B cell (primary cell): ENCODE data around the gene RASGRP4. TPM values are rescaled to one million over a fixed set of nuclear protein-coding genes. Genes with fewer than 3 reads are reported as not detected.

Source experiments
- ATAC-seq: fragments of 200-7000 bp; cut with Tn5 transposase; one replicate; pipeline ENCODE4 v1.10.0; 2021; ENCODE audit warnings: low read depth, mild to moderate bottlenecking, moderate number of reproducible peaks, moderate library complexity
- CTCF ChIA-PET: fragments of 350-600 bp; sonication (Branson Sonifier 250); formaldehyde crosslinking; loops from one replicate; lab custom pipeline; 2021; ENCODE audit warnings: antibody characterized with exemption, inconsistent platforms; lab: Charles Lee
- POLR2A ChIA-PET: fragments of 350-600 bp; sonication (Branson Sonifier 250); formaldehyde crosslinking; loops from one replicate; lab custom pipeline; 2021; ENCODE audit warnings: antibody characterized with exemption; lab: Charles Lee
- DNase-seq: peaks from one replicate; pipeline ENCODE4 v3.0.0; 2013
- H2AFZ ChIP-seq: 2 replicates; pipeline ENCODE4 v1.6.1; 2012; ENCODE audit warnings: mild to moderate bottlenecking, low read depth, low read length; ENCODE audit not compliant: insufficient read depth, poor library complexity, severe bottlenecking
- H3K27ac ChIP-seq, 2 donors: 1 replicate in 1 of 2; 2 replicates in 1 of 2; pipeline ENCODE4 v1.5.1; 2012 to 2013; ENCODE audit warnings: low read length in 2 of 2, mild to moderate bottlenecking in 2 of 2, moderate library complexity in 1 of 2
- H3K27me3 ChIP-seq, 4 experiments: fragments of 200-600 bp in 1 of 4; sonication (generic) in 1 of 4; replicated peaks in 1 of 4; 1 replicate in 2 of 4; 2 replicates in 2 of 4; pipeline versions ENCODE4 v1.6.1 to v1.7.0; 2013 to 2016; ENCODE audit warnings: low read length in 3 of 4, mild to moderate bottlenecking in 2 of 4, mixed read lengths in 1 of 4, moderate library complexity in 1 of 4; ENCODE audit not compliant: insufficient read depth in 4 of 4, control insufficient read depth in 3 of 4; ENCODE audit errors: control extremely low read depth in 1 of 4
- H3K36me3 ChIP-seq, 2 experiments: replicated peaks in 1 of 2; 1 replicate in 1 of 2; 2 replicates in 1 of 2; pipeline versions ENCODE4 v1.6.1 to v1.7.1; 2013; ENCODE audit warnings: low read length in 1 of 2; ENCODE audit not compliant: insufficient read depth in 2 of 2, control insufficient read depth in 1 of 2; ENCODE audit errors: control extremely low read depth in 1 of 2, extremely low read depth in 1 of 2
- H3K4me1 ChIP-seq, 2 donors: fragments of 200-600 bp in 1 of 2; sonication (generic) in 1 of 2; 1 replicate in 1 of 2; 2 replicates in 1 of 2; pipeline versions ENCODE4 v1.5.1 to v1.6.1; 2013 to 2017; ENCODE audit warnings: low read length in 2 of 2; ENCODE audit not compliant: control insufficient read depth in 2 of 2, insufficient read depth in 2 of 2
- H3K4me2 ChIP-seq: replicated peaks from 2 replicates; pipeline ENCODE3; 2012; ENCODE audit warnings: mild to moderate bottlenecking, low read depth, low read length; ENCODE audit not compliant: poor library complexity, severe bottlenecking
- H3K4me3 ChIP-seq, 5 experiments: fragments of 200-600 bp in 1 of 5; sonication (generic) in 1 of 5; 1 replicate in 3 of 5; 2 replicates in 2 of 5; pipeline versions ENCODE4 v1.5.1 to v1.7.0; 2011 to 2016; ENCODE audit warnings: low read length in 4 of 5, mild to moderate bottlenecking in 4 of 5, low read depth in 2 of 5, control low read depth in 1 of 5, moderate library complexity in 1 of 5; ENCODE audit not compliant: insufficient read depth in 1 of 5; ENCODE audit errors: control extremely low read depth in 1 of 5, extremely low read depth in 1 of 5
- H3K79me2 ChIP-seq: fragments of 200-600 bp; sonication (generic); one replicate; pipeline ENCODE4 v1.6.0; 2016; ENCODE audit warnings: low read length; ENCODE audit not compliant: control insufficient read depth, insufficient read depth
- H3K9ac ChIP-seq: fragments of 200-600 bp; sonication (generic); 2 replicates; pipeline ENCODE4 v1.6.1; 2017; ENCODE audit warnings: mild to moderate bottlenecking, low read length, moderate library complexity
- H3K9me3 ChIP-seq, 3 donors: one replicate each; pipeline versions ENCODE4 v1.6.1 to v1.7.1; 2013; ENCODE audit warnings: low read length in 2 of 3; ENCODE audit not compliant: control insufficient read depth in 2 of 3, insufficient read depth in 1 of 3; ENCODE audit errors: control extremely low read depth in 1 of 3
- H4K20me1 ChIP-seq: 2 replicates; pipeline ENCODE4 v1.6.0; 2012; ENCODE audit warnings: mild to moderate bottlenecking, low read length; ENCODE audit not compliant: insufficient read depth, control insufficient read depth, poor library complexity, severe bottlenecking
- H3K27ac Mint-ChIP-seq: one replicate; pipeline ENCODE4 v1.8.0; 2021; ENCODE audit warnings: mixed read lengths
- H3K27me3 Mint-ChIP-seq: one replicate; pipeline ENCODE4 v1.8.0; 2021; ENCODE audit warnings: mixed read lengths
- H3K4me1 Mint-ChIP-seq: one replicate; pipeline ENCODE4 v1.8.0; 2021; ENCODE audit warnings: mixed read lengths
- H3K4me3 Mint-ChIP-seq: one replicate; pipeline ENCODE4 v1.8.0; 2021; ENCODE audit warnings: mixed read lengths
- H3K9me3 Mint-ChIP-seq: one replicate; pipeline ENCODE4 v1.8.0; 2022; ENCODE audit warnings: mixed read lengths; ENCODE audit not compliant: insufficient read depth
- CTCF ChIP-seq: fragments of 200-600 bp; IDR thresholded peaks from one replicate; pipeline ENCODE4 v1.8.0; 2022; ENCODE audit warnings: antibody characterized with exemption, mild to moderate bottlenecking
- EZH2 ChIP-seq: IDR thresholded peaks from 2 replicates; pipeline ENCODE4 v1.6.1; 2012; ENCODE audit warnings: borderline replicate concordance, low read depth, mild to moderate bottlenecking, moderate library complexity, low read length; ENCODE audit not compliant: insufficient read depth, poor library complexity, severe bottlenecking
- WGBS: methylation state at CpG from one replicate; pipeline ENCODE4 v1.1.5; 2013; ENCODE audit warnings: missing lambda C conversion rate; ENCODE audit not compliant: insufficient coverage; 5-methylcytosine and 5-hydroxymethylcytosine counted together
- intact Hi-C: fragments of 100-400 bp; cut with micrococcal nuclease; formaldehyde crosslinking; loops from one replicate; pipeline ENCODE4 v1.10.0; 2022
- polyA plus RNA-seq: library from polyadenylated mRNA; depleted of rRNA; stranded (reverse); fragments of >200 nt; gene quantifications from 2 replicates; pipeline ENCODE4 v1.2.3, GENCODE V29; 2012
- total RNA-seq, 2 donors: library from RNA; stranded (reverse); fragments of 120-200 nt in 1 of 2; gene quantifications; 1 replicate in 1 of 2; 2 replicates in 1 of 2; pipeline versions ENCODE4 v1.2.3 to v1.2.4, GENCODE V29; 2013 to 2022

RASGRP4 gene
- total and polyA plus RNA-seq, 2 donors (not counting 1 experiment from before 2014, with no cell fraction given): 0.20 to 0.98 TPM

GRCh38 chr19:38420935-38421334 is 5.1 kb downstream of the RASGRP4 start:
- Histone ChIP-seq H3K27ac (no peak overlapping the region), H3K4me3 (no peak overlapping the region), H3K9ac (no peak overlapping the region), H3K4me2 (no peak overlapping the region), H3K36me3 (no peaks in the 10 kb centered on the region), H3K9me3 (peaks cover 0 to 2% (median 0%) of the 10 kb centered on the region in 3 donors), H3K4me1 (peaks cover 20 to 30% of the 10 kb centered on the region in 2 donors), H3K79me2 (no peaks in the 10 kb centered on the region), H2AFZ (no peak overlapping the region), H3K27me3 (no peaks in the 10 kb centered on the region), H4K20me1 (no peaks in the 10 kb centered on the region)
- intact Hi-C loops: no loop called here
- Mint-ChIP-seq H3K27me3 (no peaks in the 10 kb centered on the region), H3K4me1 (peaks cover 26% of the 10 kb centered on the region), H3K9me3 (no peaks in the 10 kb centered on the region), H3K4me3 (no peak overlapping the region), H3K27ac (no peak overlapping the region)
- CTCF ChIA-PET: interaction anchor here (1.5 to 1.8 kb wide), 2 partner anchors 18 to 87 kb away, joined by 3 to 8 read pairs; partner anchors contain the start of gene FAM98C
- TF ChIP-seq CTCF: no peak
- TF ChIP-seq EZH2: no peak
- POLR2A ChIA-PET: no interaction called here
- 97% methylated on average over 5 of the region's 9 CpGs for WGBS
- ATAC-seq (no peak), DNase-seq (no peak)

GRCh38 chr19:38417544-38418506 is 8.2 kb downstream of the RASGRP4 start:
- Mint-ChIP-seq H3K4me1 (peaks cover 19% of the 10 kb centered on the region), H3K4me3 (peak overlapping the region; percentile 90), H3K27ac (peak overlapping the region; percentile 81), H3K9me3 (no peaks in the 10 kb centered on the region), H3K27me3 (no peaks in the 10 kb centered on the region)
- Histone ChIP-seq H3K9ac (peak overlapping the region; percentile 66), H3K27me3 (no peaks in the 10 kb centered on the region), H3K4me2 (peak overlapping the region; percentile 79), H3K36me3 (no peaks in the 10 kb centered on the region), H2AFZ (peak overlapping the region; percentile 61), H3K79me2 (no peaks in the 10 kb centered on the region), H3K4me1 (peaks cover 13 to 24% of the 10 kb centered on the region in 2 donors), H4K20me1 (no peaks in the 10 kb centered on the region), H3K4me3 (peak overlapping the region; percentile 4 to 65 (median 57)), H3K9me3 (peaks cover 0 to 2% (median 0%) of the 10 kb centered on the region in 3 donors), H3K27ac (peak overlapping the region in 1 of 2 donors; percentile 34)
- ChIA-PET POLR2A (no interaction called here), CTCF (no interaction called here)
- intact Hi-C loops: no loop called here
- WGBS: 18% methylated on average over 45 of the region's 49 CpGs
- DNase-seq: peak; percentile 82
- TF ChIP-seq EZH2: no peak
- TF ChIP-seq CTCF: no peak
- peak; percentile 89 for ATAC-seq
